Right renal cortex interstitium (tissue), 3 donors: ENCODE results near the gene UBE2O. TPM values are rescaled to one million over a fixed set of nuclear protein-coding genes. Genes with fewer than 3 reads are reported as not detected.

Experiments
- DNase-seq, 3 donors: peaks; one replicate each; pipeline ENCODE4 v3.0.0-alpha.2; 2013; ENCODE audit warnings: low read depth in 3 of 3, low spot score in 2 of 3
- polyA plus RNA-seq, 3 donors: library from polyadenylated mRNA; unstranded; fragments of 120-200 nt; gene quantifications; one replicate each; pipeline ENCODE4 v1.2.1, GENCODE V29; 2013; ENCODE audit not compliant: insufficient read length in 3 of 3

Gene UBE2O
- polyA plus RNA-seq, 3 donors: 23.6 to 26.5 (median 25.1) TPM

- DNase-seq: no peak
Measured at GRCh38 chr17:76487451-76488192, 34.7 kb upstream of the UBE2O start.

GRCh38 chr17:76485569-76485968 is 32.6 kb upstream of the UBE2O start:
- no peak for DNase-seq

GRCh38 chr17:76484228-76484725 is 31.3 kb upstream of the UBE2O start:
- DNase-seq: no peak

- DNase-seq: no peak
Measured at GRCh38 chr17:76481071-76481655, 28.2 kb upstream of the UBE2O start.

GRCh38 chr17:76480632-76481031 is 27.7 kb upstream of the UBE2O start:
- DNase-seq: no peak

- DNase-seq: no peak
Measured at GRCh38 chr17:76479515-76480060, 26.6 kb upstream of the UBE2O start.

GRCh38 chr17:76478730-76479514 is 26.0 kb upstream of the UBE2O start:
- DNase-seq: no peak

- DNase-seq: no peak
Measured at GRCh38 chr17:76478097-76478496, 25.1 kb upstream of the UBE2O start.

GRCh38 chr17:76477576-76477975 is 24.6 kb upstream of the UBE2O start:
- no peak for DNase-seq

GRCh38 chr17:76476736-76477135 is 23.8 kb upstream of the UBE2O start:
- DNase-seq: no peak

GRCh38 chr17:76475302-76475701 is 22.4 kb upstream of the UBE2O start:
- DNase-seq: no peak

- DNase-seq: no peak
Measured at GRCh38 chr17:76474894-76475293, 21.9 kb upstream of the UBE2O start.

GRCh38 chr17:76474238-76474637 is 21.3 kb upstream of the UBE2O start:
- DNase-seq: no peak

- no peak for DNase-seq
Measured at GRCh38 chr17:76473541-76473985, 20.6 kb upstream of the UBE2O start.

- no peak for DNase-seq
Measured at GRCh38 chr17:76472726-76473125, 19.8 kb upstream of the UBE2O start.

GRCh38 chr17:76472258-76472645 is 19.3 kb upstream of the UBE2O start:
- DNase-seq: no peak

- DNase-seq: no peak
Measured at GRCh38 chr17:76471498-76472257, 18.7 kb upstream of the UBE2O start.

- no peak for DNase-seq
Measured at GRCh38 chr17:76469991-76470739, 17.2 kb upstream of the UBE2O start.

GRCh38 chr17:76469076-76469990 is 16.4 kb upstream of the UBE2O start:
- DNase-seq: no peak
